Naive thymus-derived CD4-positive, alpha-beta T cell (primary cell): ENCODE results near the gene MRPL42. TPM values are rescaled to one million over a fixed set of nuclear protein-coding genes. Genes with fewer than 3 reads are reported as not detected.
A peak's percentile ranks its signal among the peaks of the same experiment; 100 is the strongest.
"Not testable (repeated sequence)": the region's sequence is repeated elsewhere in the genome, so short reads cannot be mapped to it uniquely, and the experiment has no call there.

Source experiments
- ATAC-seq: fragments of 150-1000 bp; cut with Tn5 transposase; 2 replicates; pipeline ENCODE4 v1.10.0; 2021; ENCODE audit warnings: mild to moderate bottlenecking, moderate library complexity
- CTCF ChIA-PET: fragments of 350-600 bp; sonication (Branson Sonifier 250); formaldehyde crosslinking; loops from one replicate; lab custom pipeline; 2021; ENCODE audit warnings: antibody characterized with exemption; lab: Charles Lee
- POLR2A ChIA-PET: fragments of 350-600 bp; sonication (Branson Sonifier 250); formaldehyde crosslinking; loops from one replicate; lab custom pipeline; 2021; ENCODE audit warnings: antibody characterized with exemption, inconsistent platforms; lab: Charles Lee
- DNase-seq, 9 donors: peaks; one replicate each; pipeline versions ENCODE4 v3.0.0 to v3.0.0-alpha.2; 2020 to 2022; ENCODE audit warnings: mixed read lengths in 1 of 9
- H3K27ac ChIP-seq: one replicate; pipeline ENCODE4 v1.7.0; 2013; ENCODE audit warnings: mild to moderate bottlenecking, low read depth, low read length, moderate library complexity
- H3K27me3 ChIP-seq, 2 donors: one replicate each; pipeline ENCODE4 v1.7.0; 2013; ENCODE audit warnings: low read length in 2 of 2, mild to moderate bottlenecking in 2 of 2, moderate library complexity in 2 of 2; ENCODE audit not compliant: control insufficient read depth in 2 of 2, insufficient read depth in 2 of 2
- H3K36me3 ChIP-seq, 3 experiments: 1 replicate in 2 of 3; 2 replicates in 1 of 3; pipeline ENCODE4 v1.7.0; 2013; ENCODE audit warnings: low read length in 3 of 3, mild to moderate bottlenecking in 3 of 3, moderate library complexity in 1 of 3; ENCODE audit not compliant: insufficient read depth in 3 of 3, control insufficient read depth in 2 of 3
- H3K4me1 ChIP-seq, 2 donors: one replicate each; pipeline ENCODE4 v1.7.0; 2013; ENCODE audit warnings: low read length in 2 of 2, mild to moderate bottlenecking in 2 of 2, moderate library complexity in 1 of 2; ENCODE audit not compliant: control insufficient read depth in 2 of 2, insufficient read depth in 2 of 2
- H3K4me3 ChIP-seq: 2 replicates; pipeline ENCODE4 v1.7.0; 2013; ENCODE audit warnings: mild to moderate bottlenecking, low read length
- H3K9me3 ChIP-seq, 3 experiments: 1 replicate in 2 of 3; 2 replicates in 1 of 3; pipeline ENCODE4 v1.7.0; 2013; ENCODE audit warnings: low read length in 3 of 3; ENCODE audit not compliant: control insufficient read depth in 2 of 3
- H3K27ac Mint-ChIP-seq, 9 donors: one replicate each; pipeline ENCODE4 v1.8.0; 2020 to 2022; ENCODE audit warnings: mixed read lengths in 9 of 9, mild to moderate bottlenecking in 8 of 9, moderate library complexity in 5 of 9, inconsistent platforms in 2 of 9
- H3K27me3 Mint-ChIP-seq, 5 donors: one replicate each; pipeline ENCODE4 v1.8.0; 2021 to 2022; ENCODE audit warnings: mixed read lengths in 5 of 5, mild to moderate bottlenecking in 1 of 5
- H3K36me3 Mint-ChIP-seq, 5 donors: one replicate each; pipeline ENCODE4 v1.8.0; 2020 to 2022; ENCODE audit warnings: mixed read lengths in 5 of 5, mild to moderate bottlenecking in 3 of 5, inconsistent platforms in 1 of 5
- H3K4me1 Mint-ChIP-seq, 7 donors: one replicate each; pipeline ENCODE4 v1.8.0; 2020 to 2022; ENCODE audit warnings: mixed read lengths in 7 of 7, mild to moderate bottlenecking in 3 of 7, inconsistent platforms in 1 of 7
- H3K4me3 Mint-ChIP-seq, 10 donors: one replicate each; pipeline ENCODE4 v1.8.0; 2020 to 2022; ENCODE audit warnings: mild to moderate bottlenecking in 10 of 10, mixed read lengths in 10 of 10, moderate library complexity in 6 of 10, inconsistent platforms in 2 of 10
- H3K9me3 Mint-ChIP-seq, 11 donors: one replicate each; pipeline ENCODE4 v1.8.0; 2020 to 2022; ENCODE audit warnings: mixed read lengths in 11 of 11, mild to moderate bottlenecking in 4 of 11, inconsistent platforms in 1 of 11, moderate library complexity in 1 of 11
- intact Hi-C, 2 donors: fragments of 100-400 bp; cut with micrococcal nuclease; formaldehyde crosslinking; loops; one replicate each; pipeline ENCODE4 v1.15.1; 2023
- polyA plus RNA-seq, 2 donors: library from polyadenylated mRNA; unstranded; fragments of 300-500 nt; fragmentation: Illumina TruSeq; gene quantifications; one replicate each; pipeline ENCODE4 v1.2.3, GENCODE V29; 2021
- total RNA-seq, 6 experiments: library from RNA in 5 of 6; stranded (reverse) in 5 of 6; gene quantifications; 1 replicate in 5 of 6; 2 replicates in 1 of 6; pipeline ENCODE4 v1.2.3 and lab custom pipeline; 2021 to 2026

Gene MRPL42
- total and polyA plus RNA-seq, 7 experiments from 2014 or later, result 30.1 to 75.4 (median 48.6) TPM

- Mint-ChIP-seq H3K27ac (no peak overlapping the region), H3K4me3 (no peak overlapping the region), H3K4me1 (peaks cover 0 to 4% (median 0%) of the 10 kb centered on the region in 7 donors), H3K27me3 (no peaks in the 10 kb centered on the region), H3K36me3 (peaks cover 0 to 14% (median 6%) of the 10 kb centered on the region in 5 donors), H3K9me3 (no peaks in the 10 kb centered on the region)
- ChIA-PET CTCF (no interaction called here), POLR2A (interaction anchor here (0.6 to 0.7 kb wide), 2 partner anchors 290 to 1070 kb away, joined by 3 read pairs; no protein-coding TSS in a partner anchor)
- DNase-seq, result no peak
- no peak overlapping the region for H3K27ac ChIP-seq
- no peaks in the 10 kb centered on the region for H3K4me1 ChIP-seq
- intact Hi-C loops, result loop anchor here in 1 of 2 donors (5.0 kb wide), 1 partner anchor 495 kb away; no protein-coding TSS in a partner anchor
- H3K27me3 ChIP-seq, result no peaks in the 10 kb centered on the region
- no peak overlapping the region for H3K4me3 ChIP-seq
- ATAC-seq, result no peak
- peaks cover 12 to 61% (median 16%) of the 10 kb centered on the region in 3 experiments for H3K36me3 ChIP-seq
- H3K9me3 ChIP-seq, result no peaks in the 10 kb centered on the region
These were observed 15.4 kb downstream of the MRPL42 start for GRCh38 chr12:93482721-93483120.

- Histone ChIP-seq H3K4me1 (no peaks in the 10 kb centered on the region), H3K4me3 (no peak overlapping the region), H3K27me3 (no peaks in the 10 kb centered on the region), H3K36me3 (peaks cover 16 to 58% (median 17%) of the 10 kb centered on the region in 3 experiments), H3K27ac (no peak overlapping the region), H3K9me3 (no peaks in the 10 kb centered on the region)
- Mint-ChIP-seq H3K36me3 (peaks cover 0 to 14% (median 6%) of the 10 kb centered on the region in 5 donors), H3K4me1 (peaks cover 0 to 4% (median 0%) of the 10 kb centered on the region in 7 donors), H3K4me3 (no peak overlapping the region), H3K27ac (no peak overlapping the region), H3K27me3 (no peaks in the 10 kb centered on the region), H3K9me3 (no peaks in the 10 kb centered on the region)
- intact Hi-C loops, result loop anchor here in 1 of 2 donors (5.0 kb wide), 1 partner anchor 496 kb away; no protein-coding TSS in a partner anchor
- no peak for DNase-seq
- ATAC-seq, result no peak
- ChIA-PET CTCF (interaction anchor here (1.0 kb wide), 1 partner anchor 64 kb away, joined by 3 read pairs; no protein-coding TSS in a partner anchor), POLR2A (interaction anchor here (0.6 to 1.4 kb wide), 2 partner anchors 554 to 1070 kb away, joined by 3 read pairs; partner anchors contain the start of gene EEA1)
These were observed 16.0 kb downstream of the MRPL42 start for GRCh38 chr12:93483151-93483807.

- ATAC-seq, result no peak
These were observed 17.1 kb downstream of the MRPL42 start for GRCh38 chr12:93484315-93484981.

GRCh38 chr12:93492808-93493207 lies 25.5 kb downstream of the MRPL42 start:
- H3K4me1 Mint-ChIP-seq, result peaks cover 0 to 10% (median 0%) of the 10 kb centered on the region in 7 donors

More at GRCh38 chr12:93484315-93484981, 17.1 kb downstream of the MRPL42 start:
- Histone ChIP-seq H3K4me3 (no peak overlapping the region), H3K27me3 (no peaks in the 10 kb centered on the region), H3K9me3 (no peaks in the 10 kb centered on the region), H3K36me3 (peaks cover 17 to 58% (median 20%) of the 10 kb centered on the region in 3 experiments), H3K4me1 (no peaks in the 10 kb centered on the region), H3K27ac (no peak overlapping the region)
- ChIA-PET POLR2A (interaction anchor here (1.4 kb wide), 1 partner anchor 555 kb away, joined by 3 read pairs; the partner anchor contains the start of gene EEA1), CTCF (interaction anchor here (1.0 kb wide), 1 partner anchor 65 kb away, joined by 3 read pairs; no protein-coding TSS in a partner anchor)
- H3K27ac Mint-ChIP-seq, result no peak overlapping the region
- H3K9me3 Mint-ChIP-seq, result no peaks in the 10 kb centered on the region
- no peaks in the 10 kb centered on the region for H3K27me3 Mint-ChIP-seq
- H3K36me3 Mint-ChIP-seq, result peaks cover 0 to 22% (median 10%) of the 10 kb centered on the region in 5 donors
- no peak for DNase-seq
- H3K4me1 Mint-ChIP-seq, result peaks cover 0 to 4% (median 0%) of the 10 kb centered on the region in 7 donors
- no peak overlapping the region for H3K4me3 Mint-ChIP-seq
- intact Hi-C loops, result loop anchor here in 1 of 2 donors (5.0 kb wide), 1 partner anchor 497 kb away; no protein-coding TSS in a partner anchor

GRCh38 chr12:93494096-93494495 lies 26.8 kb downstream of the MRPL42 start:
- Histone ChIP-seq H3K36me3 (peaks cover 0 to 36% (median under 1%) of the 10 kb centered on the region in 3 experiments), H3K9me3 (no peaks in the 10 kb centered on the region), H3K4me1 (no peaks in the 10 kb centered on the region), H3K4me3 (no peak overlapping the region), H3K27ac (no peak overlapping the region), H3K27me3 (no peaks in the 10 kb centered on the region)
- DNase-seq (no peak), ATAC-seq (no peak)
- H3K36me3 Mint-ChIP-seq, result peaks cover 4 to 44% (median 15%) of the 10 kb centered on the region in 5 donors
- H3K4me1 Mint-ChIP-seq, result peaks cover 0 to 10% (median 0%) of the 10 kb centered on the region in 7 donors
- H3K4me3 Mint-ChIP-seq, result no peak overlapping the region
- H3K27me3 Mint-ChIP-seq, result no peaks in the 10 kb centered on the region
- ChIA-PET POLR2A (no interaction called here), CTCF (interaction anchor here (0.9 to 1.2 kb wide), 2 partner anchors 8 to 630 kb away, joined by 3 read pairs; no protein-coding TSS in a partner anchor)
- H3K9me3 Mint-ChIP-seq, result no peaks in the 10 kb centered on the region
- H3K27ac Mint-ChIP-seq, result peak overlapping the region in 3 of 9 donors; percentile 12 to 56 (median 23)
- intact Hi-C loops, result no loop called here

More at GRCh38 chr12:93492808-93493207, 25.5 kb downstream of the MRPL42 start:
- H3K4me3 ChIP-seq, H3K27me3 ChIP-seq, H3K27me3 Mint-ChIP-seq, H3K9me3 ChIP-seq, H3K4me3 Mint-ChIP-seq, H3K27ac ChIP-seq, CTCF ChIA-PET, intact Hi-C loops, ATAC-seq, H3K9me3 Mint-ChIP-seq, H3K4me1 ChIP-seq, DNase-seq, H3K27ac Mint-ChIP-seq, POLR2A ChIA-PET: not testable (repeated sequence)
- H3K36me3 ChIP-seq, result peaks cover 4 to 41% (median 5%) of the 10 kb centered on the region in 3 experiments
- H3K36me3 Mint-ChIP-seq, result peaks cover 4 to 51% (median 21%) of the 10 kb centered on the region in 5 donors

GRCh38 chr12:93497456-93497855 lies 30.1 kb downstream of the MRPL42 start:
- DNase-seq (no peak), ATAC-seq (no peak)
- Histone ChIP-seq H3K4me1 (no peaks in the 10 kb centered on the region), H3K9me3 (no peaks in the 10 kb centered on the region), H3K36me3 (peaks cover 0 to 25% (median 0%) of the 10 kb centered on the region in 3 experiments), H3K27ac (no peak overlapping the region), H3K27me3 (no peaks in the 10 kb centered on the region), H3K4me3 (no peak overlapping the region)
- ChIA-PET CTCF (interaction anchor here (0.6 kb wide), 1 partner anchor 604 kb away, joined by 3 read pairs; no protein-coding TSS in a partner anchor), POLR2A (no interaction called here)
- intact Hi-C loops, result no loop called here
- Mint-ChIP-seq H3K27me3 (no peaks in the 10 kb centered on the region), H3K27ac (peak overlapping the region in 7 of 9 donors; percentile 3 to 70 (median 36)), H3K4me3 (no peak overlapping the region), H3K36me3 (peaks cover 0 to 34% (median 5%) of the 10 kb centered on the region in 5 donors), H3K4me1 (peaks cover 0 to 10% (median 0%) of the 10 kb centered on the region in 7 donors), H3K9me3 (no peaks in the 10 kb centered on the region)
